Measurements from ENCODE around the gene GRIN3A.

The GRIN3A gene

GRCh38 chr9:101524371-101524770 lies 214.1 kb downstream of the GRIN3A start:
- H3K36me3 ChIP-seq (ENCODE audit: insufficient read depth, insufficient read length, low read length): no peaks in the 10 kb centered on the region
- no peak overlapping the region for H3K9ac ChIP-seq (ENCODE audit: insufficient read length, low read depth)
- DNase-seq (ENCODE audit: low read depth, low spot score): no peak
- no peaks in the 10 kb centered on the region for H3K4me1 ChIP-seq (ENCODE audit: insufficient read depth, insufficient read length)
- H3K4me3 ChIP-seq (ENCODE audit: insufficient read length, low read depth): no peak overlapping the region
- TF ChIP-seq ZNF274 (IDR thresholded peaks at IDR 0.05; ENCODE audit: low read depth, low read length) (no peak), YY1 (IDR thresholded peaks at IDR 0.05; ENCODE audit: insufficient read depth, insufficient read length) (no peak), SUZ12 (IDR thresholded peaks at IDR 0.05; ENCODE audit: extremely low read depth, insufficient read depth, insufficient read length) (no peak)
- H3K27me3 ChIP-seq (ENCODE audit: insufficient read depth, insufficient read length): no peaks in the 10 kb centered on the region
- no peaks in the 10 kb centered on the region for H3K9me3 ChIP-seq (ENCODE audit: insufficient read depth, low read length)

Measured in NT2/D1 (cell line).